Umbilical cord (tissue), 2 donors: ENCODE measurements around the gene CREB5. TPM values are rescaled to one million over a fixed set of nuclear protein-coding genes. Genes with fewer than 3 reads are reported as not detected.

Source experiments
- DNase-seq: peaks from one replicate; pipeline ENCODE4 v3.0.0-alpha.2; 2015; ENCODE audit warnings: low spot score
- total RNA-seq: library from RNA; depleted of rRNA; stranded (reverse); fragments of >200 nt; gene quantifications from one replicate; pipeline ENCODE4 v1.2.3, GENCODE V29; 2014; ENCODE audit warnings: low replicate concordance; ENCODE audit not compliant: insufficient read depth

CREB5 gene
- total RNA-seq, 1 donor from 2014 or later: 17.8 TPM

- no peak for DNase-seq
These were observed 295.0 kb downstream of the CREB5 start for GRCh38 chr7:28707291-28707690.

- DNase-seq: peak; percentile 60
These were observed 296.0 kb downstream of the CREB5 start for GRCh38 chr7:28708033-28708951.

GRCh38 chr7:28709748-28710147 lies 297.4 kb downstream of the CREB5 start:
- no peak for DNase-seq

GRCh38 chr7:28711114-28711513 lies 298.8 kb downstream of the CREB5 start:
- no peak for DNase-seq

- DNase-seq: no peak
These were observed 302.3 kb downstream of the CREB5 start for GRCh38 chr7:28714459-28715120.

GRCh38 chr7:28717445-28718054 lies 305.2 kb downstream of the CREB5 start:
- DNase-seq: no peak

GRCh38 chr7:28718055-28718481 lies 305.8 kb downstream of the CREB5 start:
- no peak for DNase-seq

GRCh38 chr7:28718545-28718944 lies 306.2 kb downstream of the CREB5 start:
- no peak for DNase-seq

GRCh38 chr7:28722684-28723083 lies 310.4 kb downstream of the CREB5 start:
- no peak for DNase-seq

- no peak for DNase-seq
These were observed 311.0 kb downstream of the CREB5 start for GRCh38 chr7:28723336-28723735.

GRCh38 chr7:28724563-28724962 lies 312.2 kb downstream of the CREB5 start:
- no peak for DNase-seq

GRCh38 chr7:28725045-28725642 lies 312.8 kb downstream of the CREB5 start:
- DNase-seq: no peak

- no peak for DNase-seq
These were observed 313.6 kb downstream of the CREB5 start for GRCh38 chr7:28725911-28726310.

- no peak for DNase-seq
These were observed 314.2 kb downstream of the CREB5 start for GRCh38 chr7:28726555-28726954.

- DNase-seq: no peak
These were observed 317.0 kb downstream of the CREB5 start for GRCh38 chr7:28729281-28729680.

- DNase-seq: no peak
These were observed 317.4 kb downstream of the CREB5 start for GRCh38 chr7:28729727-28730126.

- no peak for DNase-seq
These were observed 318.9 kb downstream of the CREB5 start for GRCh38 chr7:28731092-28731658.

GRCh38 chr7:28732071-28732869 lies 320.0 kb downstream of the CREB5 start:
- peak; percentile 45 for DNase-seq

GRCh38 chr7:28733035-28733434 lies 320.7 kb downstream of the CREB5 start:
- DNase-seq: no peak

- peak; percentile 80 for DNase-seq
These were observed 326.1 kb downstream of the CREB5 start for GRCh38 chr7:28738412-28738811.

GRCh38 chr7:28739128-28739527 lies 326.8 kb downstream of the CREB5 start:
- DNase-seq: no peak
